HCT116 (cell line): ENCODE measurements around the gene MYH11. TPM values are rescaled to one million over a fixed set of nuclear protein-coding genes. Genes with fewer than 3 reads are reported as not detected.

ENCODE experiments used
- ATAC-seq: fragments of 200-7000 bp; cut with Tn5 transposase; 2 replicates; pipeline ENCODE4 v1.9.1; 2020; ENCODE audit warnings: mild to moderate bottlenecking, moderate library complexity
- BruUV-seq: library from RNA; stranded (reverse); fragments of 400-500 nt; replicated peaks from 2 replicates; lab custom pipeline; 2021; lab: Mats Ljungman, UMichigan
- CTCF ChIA-PET: fragments of 300-600 bp; sonication (Branson Sonifier 250); formaldehyde crosslinking; loops from one replicate; lab custom pipeline; 2021; ENCODE audit warnings: antibody characterized with exemption; lab: Charles Lee
- POLR2A ChIA-PET: fragments of 300-600, 350-600 bp; sonication (Branson Sonifier 250); formaldehyde crosslinking; loops from one replicate; lab custom pipeline; 2021; ENCODE audit warnings: antibody characterized with exemption; lab: Charles Lee
- RAD21 ChIA-PET, 2 experiments: fragments of 300-600 bp; sonication (Branson Sonifier 250); formaldehyde crosslinking; loops; one replicate each; lab custom pipeline; 2023; ENCODE audit warnings: low total read pairs in 2 of 2; ENCODE audit not compliant: uncharacterized antibody in 2 of 2, unreplicated experiment in 2 of 2, low non-redundant PET in 1 of 2; lab: Charles Lee
- DNase-seq: peaks from one replicate; pipeline ENCODE4 v3.0.0-alpha.2; 2010; ENCODE audit warnings: low read depth, low spot score
- H2AFZ ChIP-seq: fragments of 200-600 bp; shearing (Covaris generic), sonication (generic); 2 replicates; pipeline ENCODE4 v1.6.1; 2017; ENCODE audit warnings: low read depth, mixed run types, mixed read lengths, antibody characterized with exemption, low read length; ENCODE audit not compliant: poor library complexity, severe bottlenecking
- H3K27ac ChIP-seq: 2 replicates; pipeline ENCODE4 v1.5.1; 2012; ENCODE audit warnings: low read depth, low read length
- H3K27me3 ChIP-seq: fragments of 200-600 bp; sonication (generic); 2 replicates; pipeline ENCODE4 v1.6.1; 2016; ENCODE audit warnings: mixed run types, low read length, mixed read lengths; ENCODE audit not compliant: insufficient read depth
- H3K36me3 ChIP-seq, 2 experiments: fragments of 200-500 bp in 1 of 2; fragments of 200-600 bp in 1 of 2; sonication (Bioruptor generic) in 1 of 2; sonication (generic) in 1 of 2; 2 replicates each; pipeline versions ENCODE4 v1.5.1 to v1.6.1; 2014 to 2016; ENCODE audit warnings: low read length in 2 of 2, inconsistent platforms in 1 of 2, mixed read lengths in 1 of 2, mixed run types in 1 of 2; ENCODE audit not compliant: insufficient read depth in 2 of 2, control insufficient read depth in 1 of 2
- H3K4me1 ChIP-seq, 2 experiments: fragments of 200-600 bp in 1 of 2; sonication (generic) in 1 of 2; 2 replicates each; pipeline versions ENCODE4 v1.5.1 to v1.6.1; 2012 to 2017; ENCODE audit warnings: low read length in 2 of 2, inconsistent platforms in 1 of 2, mild to moderate bottlenecking in 1 of 2, mixed read lengths in 1 of 2, mixed run types in 1 of 2, moderate library complexity in 1 of 2; ENCODE audit not compliant: insufficient read depth in 2 of 2, control insufficient read depth in 1 of 2
- H3K4me2 ChIP-seq: fragments of 200-600 bp; sonication (generic); 2 replicates; pipeline ENCODE4 v1.6.1; 2017; ENCODE audit warnings: mixed run types, low read length, mixed read lengths
- H3K4me3 ChIP-seq, 2 experiments: fragments of 200-600 bp in 1 of 2; sonication (generic) in 1 of 2; replicated peaks in 1 of 2; 2 replicates each; pipeline ENCODE4 v1.5.1; 2011 to 2016; ENCODE audit warnings: low read length in 2 of 2, control low read depth in 1 of 2, low read depth in 1 of 2, mild to moderate bottlenecking in 1 of 2, mixed read lengths in 1 of 2, mixed run types in 1 of 2
- H3K79me2 ChIP-seq: fragments of 200-600 bp; sonication (generic); 2 replicates; pipeline ENCODE4 v1.6.1; 2017; ENCODE audit warnings: mild to moderate bottlenecking, mixed run types, low read length, moderate library complexity, mixed read lengths; ENCODE audit not compliant: insufficient read depth
- H3K9ac ChIP-seq: fragments of 200-600 bp; sonication (generic); 2 replicates; pipeline ENCODE4 v1.6.1; 2016; ENCODE audit warnings: low read length, mixed read lengths
- H3K9me2 ChIP-seq: fragments of 200-600 bp; sonication (generic), shearing (Covaris generic); 2 replicates; pipeline ENCODE4 v1.6.1; 2017; ENCODE audit warnings: mixed run types, mild to moderate bottlenecking, moderate library complexity; ENCODE audit not compliant: insufficient read depth
- H3K9me3 ChIP-seq, 2 experiments: fragments of 200-500 bp in 1 of 2; fragments of 200-600 bp in 1 of 2; sonication (Bioruptor generic) in 1 of 2; sonication (generic) in 1 of 2; 2 replicates each; pipeline ENCODE4 v1.6.1; 2014 to 2017; ENCODE audit warnings: low read length in 2 of 2, mixed read lengths in 2 of 2, inconsistent platforms in 1 of 2, low read depth in 1 of 2, mild to moderate bottlenecking in 1 of 2, mixed run types in 1 of 2, moderate library complexity in 1 of 2; ENCODE audit not compliant: control insufficient read depth in 1 of 2, insufficient read depth in 1 of 2
- H4K20me1 ChIP-seq: fragments of 200-600 bp; sonication (generic), shearing (Covaris generic); 2 replicates; pipeline ENCODE4 v1.6.1; 2017; ENCODE audit warnings: mixed run types, mild to moderate bottlenecking, moderate library complexity; ENCODE audit not compliant: insufficient read depth
- CBX3 ChIP-seq: IDR thresholded peaks from 2 replicates; pipeline ENCODE4 v1.6.1; 2012; ENCODE audit warnings: low read depth
- CEBPB ChIP-seq: IDR thresholded peaks from 2 replicates; pipeline ENCODE4 v1.6.1; 2012; ENCODE audit warnings: low read depth
- EGR1 ChIP-seq: IDR thresholded peaks from 2 replicates; pipeline ENCODE4 v1.6.1; 2012; ENCODE audit warnings: low read depth
- ELF1 ChIP-seq: IDR thresholded peaks from 2 replicates; pipeline ENCODE4 v1.6.1; 2012; ENCODE audit warnings: low read depth, borderline replicate concordance
- EZH2 ChIP-seq: fragments of 200-600 bp; sonication (generic); IDR thresholded peaks from 2 replicates; pipeline ENCODE4 v1.6.1; 2017; ENCODE audit warnings: antibody characterized with exemption, mixed run types
- EZH2phosphoT487 ChIP-seq: fragments of 200-600 bp; IDR thresholded peaks from 2 replicates; pipeline ENCODE4 v1.6.1; 2018; ENCODE audit warnings: antibody characterized with exemption, borderline replicate concordance
- FOSL1 ChIP-seq: IDR thresholded peaks from 2 replicates; pipeline ENCODE4 v1.6.1; 2012; ENCODE audit warnings: low read depth
- RAD21 ChIP-seq: IDR thresholded peaks from 2 replicates; pipeline ENCODE4 v1.6.1; 2012; ENCODE audit warnings: low read depth, mild to moderate bottlenecking
- SP1 ChIP-seq: IDR thresholded peaks from 2 replicates; pipeline ENCODE4 v1.6.1; 2012; ENCODE audit warnings: low read depth
- SRF ChIP-seq: IDR thresholded peaks from 2 replicates; pipeline ENCODE4 v1.6.1; 2012; ENCODE audit warnings: low read depth
- YY1 ChIP-seq: IDR thresholded peaks from 2 replicates; pipeline ENCODE4 v1.6.1; 2011; ENCODE audit warnings: low read length, low read depth, moderate library complexity, mild to moderate bottlenecking; ENCODE audit not compliant: insufficient replicate concordance; ENCODE audit errors: extremely low read depth
- ZFX ChIP-seq: fragments of 450-650 bp; IDR thresholded peaks from 2 replicates; pipeline ENCODE4 v1.6.1; 2017
- ZNF274 ChIP-seq: fragments of 200-500 bp; sonication (Bioruptor generic); IDR thresholded peaks from 2 replicates; pipeline ENCODE4 v1.6.1; 2014; ENCODE audit warnings: mild to moderate bottlenecking, low read depth, low read length, inconsistent platforms
- intact Hi-C: fragments of 100-400 bp; cut with micrococcal nuclease; formaldehyde crosslinking; loops from 2 replicates; pipeline ENCODE4 v1.10.0; 2022
- total RNA-seq: library from RNA; stranded (reverse); gene quantifications from one replicate; pipeline ENCODE4 v1.2.1, GENCODE V29; 2021; ENCODE audit not compliant: unreplicated experiment
- TF ChIP-seq, protein P1 (sequence below): IDR thresholded peaks from 2 replicates; pipeline ENCODE4 v1.6.1; 2012
- TF ChIP-seq, protein P2 (sequence below), 3 experiments: fragments of 200-600 bp in 1 of 3; sonication (generic) in 1 of 3; IDR thresholded peaks in 2 of 3; conservative IDR thresholded peaks in 1 of 3; 2 replicates each; pipeline ENCODE4 v1.5.1; 2012 to 2017; ENCODE audit warnings: low read depth in 2 of 3, low read length in 2 of 3, antibody characterized with exemption in 1 of 3, borderline replicate concordance in 1 of 3, control low read depth in 1 of 3, mild to moderate bottlenecking in 1 of 3, mixed read lengths in 1 of 3, mixed run types in 1 of 3, moderate library complexity in 1 of 3; ENCODE audit not compliant: insufficient read depth in 1 of 3
- TF ChIP-seq, protein P3 (sequence below): IDR thresholded peaks from 2 replicates; pipeline ENCODE4 v1.6.1; 2011; ENCODE audit warnings: mild to moderate bottlenecking, low read length, moderate library complexity; ENCODE audit not compliant: insufficient replicate concordance; ENCODE audit errors: extremely low read depth
- TF ChIP-seq, protein P4 (sequence below): IDR thresholded peaks from 2 replicates; pipeline ENCODE4 v1.6.1; 2012

The MYH11 gene
- total RNA-seq, 1 experiment from 2014 or later = 0.61 TPM

DNA sequence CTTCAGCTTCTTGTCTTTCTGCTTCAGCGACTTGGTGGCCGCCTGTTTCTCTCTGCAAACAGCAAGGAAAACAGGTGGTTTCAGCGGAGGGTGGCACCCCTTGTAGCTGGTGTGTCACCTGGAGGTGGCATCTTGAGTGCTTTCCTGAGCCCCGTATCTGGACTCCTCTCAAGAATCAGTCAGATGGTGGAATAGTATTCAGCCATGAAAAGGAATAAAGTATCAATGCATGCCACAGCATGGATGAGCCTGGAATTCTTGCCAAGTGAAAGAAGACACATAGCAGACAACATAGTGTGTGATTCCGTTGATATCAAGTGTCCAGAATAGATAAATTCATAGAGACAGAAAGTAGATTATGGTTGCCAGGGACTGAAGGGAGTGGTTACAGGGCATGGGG lies 141.6 kb downstream of the MYH11 start:
- Histone ChIP-seq H3K9me2 (no peaks in the 10 kb centered on the region), H3K36me3 (no peaks in the 10 kb centered on the region; a peak in 1 of 4 replicates), H4K20me1 (no peaks in the 10 kb centered on the region), H3K27ac (no peak overlapping the region), H3K9ac (no peak overlapping the region), H3K27me3 (no peaks in the 10 kb centered on the region), H3K4me2 (no peak overlapping the region), H3K4me1 (no peaks in the 10 kb centered on the region), H3K79me2 (no peaks in the 10 kb centered on the region), H3K4me3 (no peak overlapping the region), H2AFZ (no peak overlapping the region), H3K9me3 (no peaks in the 10 kb centered on the region)
- TF ChIP-seq, protein P1, sequence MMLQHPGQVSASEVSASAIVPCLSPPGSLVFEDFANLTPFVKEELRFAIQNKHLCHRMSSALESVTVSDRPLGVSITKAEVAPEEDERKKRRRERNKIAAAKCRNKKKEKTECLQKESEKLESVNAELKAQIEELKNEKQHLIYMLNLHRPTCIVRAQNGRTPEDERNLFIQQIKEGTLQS = no peak
- TF ChIP-seq SP1 (no peak), ZFX (no peak), YY1 (no peak), CBX3 (no peak), EZH2 (no peak), EGR1 (no peak), ZNF274 (no peak), RAD21 (no peak), SRF (no peak), CEBPB (no peak), FOSL1 (no peak), ELF1 (no peak), EZH2phosphoT487 (no peak)
- TF ChIP-seq, protein P2, sequence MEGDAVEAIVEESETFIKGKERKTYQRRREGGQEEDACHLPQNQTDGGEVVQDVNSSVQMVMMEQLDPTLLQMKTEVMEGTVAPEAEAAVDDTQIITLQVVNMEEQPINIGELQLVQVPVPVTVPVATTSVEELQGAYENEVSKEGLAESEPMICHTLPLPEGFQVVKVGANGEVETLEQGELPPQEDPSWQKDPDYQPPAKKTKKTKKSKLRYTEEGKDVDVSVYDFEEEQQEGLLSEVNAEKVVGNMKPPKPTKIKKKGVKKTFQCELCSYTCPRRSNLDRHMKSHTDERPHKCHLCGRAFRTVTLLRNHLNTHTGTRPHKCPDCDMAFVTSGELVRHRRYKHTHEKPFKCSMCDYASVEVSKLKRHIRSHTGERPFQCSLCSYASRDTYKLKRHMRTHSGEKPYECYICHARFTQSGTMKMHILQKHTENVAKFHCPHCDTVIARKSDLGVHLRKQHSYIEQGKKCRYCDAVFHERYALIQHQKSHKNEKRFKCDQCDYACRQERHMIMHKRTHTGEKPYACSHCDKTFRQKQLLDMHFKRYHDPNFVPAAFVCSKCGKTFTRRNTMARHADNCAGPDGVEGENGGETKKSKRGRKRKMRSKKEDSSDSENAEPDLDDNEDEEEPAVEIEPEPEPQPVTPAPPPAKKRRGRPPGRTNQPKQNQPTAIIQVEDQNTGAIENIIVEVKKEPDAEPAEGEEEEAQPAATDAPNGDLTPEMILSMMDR (IDR thresholded peaks at IDR 0.05 in 2 of 3, conservative IDR thresholded peaks at IDR 0.05 in 1 of 3; ENCODE audit: borderline replicate concordance in 1 of 3, insufficient read depth in 1 of 3, low read depth in 2 of 3, low read length in 2 of 3) = no peak
- TF ChIP-seq, protein P3, sequence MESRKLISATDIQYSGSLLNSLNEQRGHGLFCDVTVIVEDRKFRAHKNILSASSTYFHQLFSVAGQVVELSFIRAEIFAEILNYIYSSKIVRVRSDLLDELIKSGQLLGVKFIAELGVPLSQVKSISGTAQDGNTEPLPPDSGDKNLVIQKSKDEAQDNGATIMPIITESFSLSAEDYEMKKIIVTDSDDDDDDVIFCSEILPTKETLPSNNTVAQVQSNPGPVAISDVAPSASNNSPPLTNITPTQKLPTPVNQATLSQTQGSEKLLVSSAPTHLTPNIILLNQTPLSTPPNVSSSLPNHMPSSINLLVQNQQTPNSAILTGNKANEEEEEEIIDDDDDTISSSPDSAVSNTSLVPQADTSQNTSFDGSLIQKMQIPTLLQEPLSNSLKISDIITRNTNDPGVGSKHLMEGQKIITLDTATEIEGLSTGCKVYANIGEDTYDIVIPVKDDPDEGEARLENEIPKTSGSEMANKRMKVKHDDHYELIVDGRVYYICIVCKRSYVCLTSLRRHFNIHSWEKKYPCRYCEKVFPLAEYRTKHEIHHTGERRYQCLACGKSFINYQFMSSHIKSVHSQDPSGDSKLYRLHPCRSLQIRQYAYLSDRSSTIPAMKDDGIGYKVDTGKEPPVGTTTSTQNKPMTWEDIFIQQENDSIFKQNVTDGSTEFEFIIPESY = no peak
- TF ChIP-seq, protein P4, sequence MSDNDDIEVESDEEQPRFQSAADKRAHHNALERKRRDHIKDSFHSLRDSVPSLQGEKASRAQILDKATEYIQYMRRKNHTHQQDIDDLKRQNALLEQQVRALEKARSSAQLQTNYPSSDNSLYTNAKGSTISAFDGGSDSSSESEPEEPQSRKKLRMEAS = no peak
- ATAC-seq = no peak
- ChIA-PET CTCF (no interaction called here), RAD21 (no interaction called here), POLR2A (no interaction called here)
- intact Hi-C loops = no loop called here
- no TSS peak for BruUV-seq
- no peak for DNase-seq
